H1 (cell line): ENCODE data around the gene SAAL1. TPM values are rescaled to one million over a fixed set of nuclear protein-coding genes. Genes with fewer than 3 reads are reported as not detected.

Experiments
- BRCA1 ChIP-seq: IDR thresholded peaks from 2 replicates; pipeline ENCODE4 v1.6.1; 2012; ENCODE audit warnings: low read depth, low read length, improper control_type of control experiment
- GABPA ChIP-seq: IDR thresholded peaks from 2 replicates; pipeline ENCODE4 v1.6.1; 2011; ENCODE audit warnings: mild to moderate bottlenecking, low read length, moderate library complexity, borderline replicate concordance; ENCODE audit not compliant: insufficient read depth
- KDM5A ChIP-seq: fragments of 200-600 bp; IDR thresholded peaks from 2 replicates; pipeline ENCODE4 v1.7.1; 2012; ENCODE audit warnings: mild to moderate bottlenecking, low read length, inconsistent platforms, mixed read lengths
- RFX5 ChIP-seq: IDR thresholded peaks from 2 replicates; pipeline ENCODE4 v1.6.1; 2011; ENCODE audit warnings: low read depth, low read length, improper control_type of control experiment, borderline replicate concordance
- SUZ12 ChIP-seq: fragments of 200-600 bp; sonication (generic); IDR thresholded peaks from 2 replicates; pipeline ENCODE4 v1.6.1; 2012; ENCODE audit warnings: mild to moderate bottlenecking, inconsistent platforms, low read length, moderate library complexity, mixed read lengths
- TAF1 ChIP-seq: IDR thresholded peaks from 2 replicates; pipeline ENCODE4 v1.6.1; 2011; ENCODE audit warnings: mild to moderate bottlenecking, low read depth, low read length
- USF2 ChIP-seq: IDR thresholded peaks from 2 replicates; pipeline ENCODE4 v1.6.1; 2011; ENCODE audit warnings: low read length, improper control_type of control experiment
- polyA plus RNA-seq, 7 experiments: library from polyadenylated mRNA; depleted of rRNA in 3 of 7; stranded (reverse) in 5 of 7; unstranded in 2 of 7; fragments of >200 nt in 5 of 7; fragments of 200-250 nt in 2 of 7; gene quantifications; 1 replicate in 5 of 7; 2 replicates in 1 of 7; 4 replicates in 1 of 7; pipeline versions ENCODE4 v1.2.1 to v1.2.3, GENCODE V29; 2011 to 2013; ENCODE audit warnings: missing spikeins in 2 of 7, mixed read lengths in 2 of 7
- total RNA-seq: library from RNA; stranded (reverse); fragmentation: NEBNext Ultra II Directional; extraction: Animal tissue kit (Norgen Biotek cat#: 25700); gene quantifications from 2 replicates; pipeline ENCODE4 v1.2.1, GENCODE V29; 2021
- TF ChIP-seq, protein P1 (sequence below): fragments of 300-600 bp; sonication (generic); IDR thresholded peaks from 2 replicates; pipeline ENCODE4 v1.7.1; 2012; ENCODE audit warnings: low read length, moderate library complexity, mild to moderate bottlenecking, inconsistent platforms; ENCODE audit not compliant: insufficient replicate concordance
- TF ChIP-seq, protein P2 (sequence below): IDR thresholded peaks from 2 replicates; pipeline ENCODE4 v1.6.1; 2012; ENCODE audit warnings: inconsistent platforms

The SAAL1 gene
- total and polyA plus RNA-seq, 2 of the 8 experiments (the other 6 are each of a cell fraction or from before 2014, with no cell fraction given): 26.4 to 46.6 TPM

DNA sequence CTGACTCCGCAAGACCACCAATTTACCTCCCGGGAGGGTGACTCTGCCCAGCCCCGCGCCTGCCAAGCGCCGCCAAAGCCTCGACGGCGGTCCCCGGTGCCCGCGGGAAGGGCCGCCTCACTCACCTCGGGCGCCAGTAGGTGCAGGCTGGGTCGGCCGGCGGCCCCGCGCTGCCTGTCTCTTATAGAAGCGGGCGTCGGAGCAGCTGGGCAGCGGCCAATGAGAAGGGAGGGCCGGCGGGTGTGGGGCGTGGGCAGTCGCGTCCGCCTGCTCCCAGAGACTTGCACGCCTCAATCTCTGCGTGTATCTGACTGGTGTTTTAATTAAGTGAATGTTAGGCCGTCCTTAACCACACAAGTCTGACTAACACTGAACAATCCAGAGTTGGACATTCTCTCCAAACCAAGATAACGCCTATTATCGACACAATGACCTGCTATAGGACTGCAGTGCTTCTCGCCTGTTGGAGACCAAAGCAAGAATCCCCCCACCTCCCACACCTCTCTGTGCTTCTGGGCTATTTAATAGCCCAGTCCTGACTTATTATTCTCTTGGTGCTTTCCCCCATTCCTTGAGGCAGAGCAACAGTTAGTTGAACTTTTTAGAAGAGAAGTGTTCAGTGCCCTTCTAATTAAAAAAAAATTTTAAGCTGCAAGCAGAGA lies 59.6 kb downstream of the SAAL1 start, which contains the start of gene TPH1 (continued):
- TF ChIP-seq, protein P1, sequence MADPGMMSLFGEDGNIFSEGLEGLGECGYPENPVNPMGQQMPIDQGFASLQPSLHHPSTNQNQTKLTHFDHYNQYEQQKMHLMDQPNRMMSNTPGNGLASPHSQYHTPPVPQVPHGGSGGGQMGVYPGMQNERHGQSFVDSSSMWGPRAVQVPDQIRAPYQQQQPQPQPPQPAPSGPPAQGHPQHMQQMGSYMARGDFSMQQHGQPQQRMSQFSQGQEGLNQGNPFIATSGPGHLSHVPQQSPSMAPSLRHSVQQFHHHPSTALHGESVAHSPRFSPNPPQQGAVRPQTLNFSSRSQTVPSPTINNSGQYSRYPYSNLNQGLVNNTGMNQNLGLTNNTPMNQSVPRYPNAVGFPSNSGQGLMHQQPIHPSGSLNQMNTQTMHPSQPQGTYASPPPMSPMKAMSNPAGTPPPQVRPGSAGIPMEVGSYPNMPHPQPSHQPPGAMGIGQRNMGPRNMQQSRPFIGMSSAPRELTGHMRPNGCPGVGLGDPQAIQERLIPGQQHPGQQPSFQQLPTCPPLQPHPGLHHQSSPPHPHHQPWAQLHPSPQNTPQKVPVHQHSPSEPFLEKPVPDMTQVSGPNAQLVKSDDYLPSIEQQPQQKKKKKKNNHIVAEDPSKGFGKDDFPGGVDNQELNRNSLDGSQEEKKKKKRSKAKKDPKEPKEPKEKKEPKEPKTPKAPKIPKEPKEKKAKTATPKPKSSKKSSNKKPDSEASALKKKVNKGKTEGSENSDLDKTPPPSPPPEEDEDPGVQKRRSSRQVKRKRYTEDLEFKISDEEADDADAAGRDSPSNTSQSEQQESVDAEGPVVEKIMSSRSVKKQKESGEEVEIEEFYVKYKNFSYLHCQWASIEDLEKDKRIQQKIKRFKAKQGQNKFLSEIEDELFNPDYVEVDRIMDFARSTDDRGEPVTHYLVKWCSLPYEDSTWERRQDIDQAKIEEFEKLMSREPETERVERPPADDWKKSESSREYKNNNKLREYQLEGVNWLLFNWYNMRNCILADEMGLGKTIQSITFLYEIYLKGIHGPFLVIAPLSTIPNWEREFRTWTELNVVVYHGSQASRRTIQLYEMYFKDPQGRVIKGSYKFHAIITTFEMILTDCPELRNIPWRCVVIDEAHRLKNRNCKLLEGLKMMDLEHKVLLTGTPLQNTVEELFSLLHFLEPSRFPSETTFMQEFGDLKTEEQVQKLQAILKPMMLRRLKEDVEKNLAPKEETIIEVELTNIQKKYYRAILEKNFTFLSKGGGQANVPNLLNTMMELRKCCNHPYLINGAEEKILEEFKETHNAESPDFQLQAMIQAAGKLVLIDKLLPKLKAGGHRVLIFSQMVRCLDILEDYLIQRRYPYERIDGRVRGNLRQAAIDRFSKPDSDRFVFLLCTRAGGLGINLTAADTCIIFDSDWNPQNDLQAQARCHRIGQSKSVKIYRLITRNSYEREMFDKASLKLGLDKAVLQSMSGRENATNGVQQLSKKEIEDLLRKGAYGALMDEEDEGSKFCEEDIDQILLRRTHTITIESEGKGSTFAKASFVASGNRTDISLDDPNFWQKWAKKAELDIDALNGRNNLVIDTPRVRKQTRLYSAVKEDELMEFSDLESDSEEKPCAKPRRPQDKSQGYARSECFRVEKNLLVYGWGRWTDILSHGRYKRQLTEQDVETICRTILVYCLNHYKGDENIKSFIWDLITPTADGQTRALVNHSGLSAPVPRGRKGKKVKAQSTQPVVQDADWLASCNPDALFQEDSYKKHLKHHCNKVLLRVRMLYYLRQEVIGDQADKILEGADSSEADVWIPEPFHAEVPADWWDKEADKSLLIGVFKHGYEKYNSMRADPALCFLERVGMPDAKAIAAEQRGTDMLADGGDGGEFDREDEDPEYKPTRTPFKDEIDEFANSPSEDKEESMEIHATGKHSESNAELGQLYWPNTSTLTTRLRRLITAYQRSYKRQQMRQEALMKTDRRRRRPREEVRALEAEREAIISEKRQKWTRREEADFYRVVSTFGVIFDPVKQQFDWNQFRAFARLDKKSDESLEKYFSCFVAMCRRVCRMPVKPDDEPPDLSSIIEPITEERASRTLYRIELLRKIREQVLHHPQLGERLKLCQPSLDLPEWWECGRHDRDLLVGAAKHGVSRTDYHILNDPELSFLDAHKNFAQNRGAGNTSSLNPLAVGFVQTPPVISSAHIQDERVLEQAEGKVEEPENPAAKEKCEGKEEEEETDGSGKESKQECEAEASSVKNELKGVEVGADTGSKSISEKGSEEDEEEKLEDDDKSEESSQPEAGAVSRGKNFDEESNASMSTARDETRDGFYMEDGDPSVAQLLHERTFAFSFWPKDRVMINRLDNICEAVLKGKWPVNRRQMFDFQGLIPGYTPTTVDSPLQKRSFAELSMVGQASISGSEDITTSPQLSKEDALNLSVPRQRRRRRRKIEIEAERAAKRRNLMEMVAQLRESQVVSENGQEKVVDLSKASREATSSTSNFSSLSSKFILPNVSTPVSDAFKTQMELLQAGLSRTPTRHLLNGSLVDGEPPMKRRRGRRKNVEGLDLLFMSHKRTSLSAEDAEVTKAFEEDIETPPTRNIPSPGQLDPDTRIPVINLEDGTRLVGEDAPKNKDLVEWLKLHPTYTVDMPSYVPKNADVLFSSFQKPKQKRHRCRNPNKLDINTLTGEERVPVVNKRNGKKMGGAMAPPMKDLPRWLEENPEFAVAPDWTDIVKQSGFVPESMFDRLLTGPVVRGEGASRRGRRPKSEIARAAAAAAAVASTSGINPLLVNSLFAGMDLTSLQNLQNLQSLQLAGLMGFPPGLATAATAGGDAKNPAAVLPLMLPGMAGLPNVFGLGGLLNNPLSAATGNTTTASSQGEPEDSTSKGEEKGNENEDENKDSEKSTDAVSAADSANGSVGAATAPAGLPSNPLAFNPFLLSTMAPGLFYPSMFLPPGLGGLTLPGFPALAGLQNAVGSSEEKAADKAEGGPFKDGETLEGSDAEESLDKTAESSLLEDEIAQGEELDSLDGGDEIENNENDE: no peak
- TF ChIP-seq GABPA (0 out of 2 replicates have a peak, but pooled peaks have one; percentile 35), TAF1 (no peak), KDM5A (no peak), SUZ12 (peak; percentile 74; the same call in 1 of the 2 replicates), RFX5 (no peak), BRCA1 (no peak), USF2 (no peak)
- TF ChIP-seq, protein P2, sequence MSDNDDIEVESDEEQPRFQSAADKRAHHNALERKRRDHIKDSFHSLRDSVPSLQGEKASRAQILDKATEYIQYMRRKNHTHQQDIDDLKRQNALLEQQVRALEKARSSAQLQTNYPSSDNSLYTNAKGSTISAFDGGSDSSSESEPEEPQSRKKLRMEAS: 0 out of 2 replicates have a peak, but pooled peaks have one; percentile 17
